K562 (cell line): ENCODE results near the gene PCF11. TPM values are rescaled to one million over a fixed set of nuclear protein-coding genes. Genes with fewer than 3 reads are reported as not detected.

ENCODE experiments used
- CHD4 ChIP-seq: fragments of 200-600 bp; sonication (generic); IDR thresholded peaks from 3 replicates; pipeline ENCODE4 v1.6.1; 2012; ENCODE audit warnings: low read depth, mild to moderate bottlenecking, mixed read lengths, low read length, inconsistent platforms; ENCODE audit not compliant: insufficient read depth, insufficient replicate concordance, poor library complexity, severe bottlenecking
- CSDE1 ChIP-seq, 2 experiments: fragments of 450-650 bp; IDR thresholded peaks; 2 replicates each; pipeline ENCODE4 v1.6.1; 2016; ENCODE audit warnings: mild to moderate bottlenecking in 1 of 2
- E2F5 ChIP-seq: sonication (generic); formaldehyde crosslinking; IDR thresholded peaks from 2 replicates; pipeline ENCODE4 v1.8.0; 2022; ENCODE audit warnings: mild to moderate bottlenecking, missing genetic modification reagents
- EWSR1 ChIP-seq: fragments of 450-650 bp; IDR thresholded peaks from 2 replicates; pipeline ENCODE4 v1.6.1; 2018; ENCODE audit warnings: borderline replicate concordance, mild to moderate bottlenecking, low read depth, moderate library complexity; ENCODE audit not compliant: partially characterized antibody
- FOXP1 ChIP-seq: sonication (generic); formaldehyde crosslinking; IDR thresholded peaks from 2 replicates; pipeline ENCODE4 v1.8.0; 2022; ENCODE audit warnings: mild to moderate bottlenecking, missing genetic modification reagents
- GABPB2 ChIP-seq: fragments of 250-450 bp; sonication (Bioruptor Pico); conservative IDR thresholded peaks from 2 replicates; pipeline ENCODE4 v1.5.1; 2021; ENCODE audit warnings: mild to moderate bottlenecking
- HDAC2 ChIP-seq: fragments of 450-650 bp; IDR thresholded peaks from 2 replicates; pipeline ENCODE4 v1.6.1; 2016; ENCODE audit warnings: mild to moderate bottlenecking
- HOMEZ ChIP-seq: fragments of 250-450 bp; sonication (Bioruptor Pico); IDR thresholded peaks from 2 replicates; pipeline ENCODE4 v1.4.0; 2020; ENCODE audit warnings: mild to moderate bottlenecking, moderate library complexity
- HOXB6 ChIP-seq: fragments of 250-450 bp; sonication (Bioruptor Pico); IDR thresholded peaks from 2 replicates; pipeline ENCODE4 v1.5.1; 2022; ENCODE audit warnings: mild to moderate bottlenecking, borderline replicate concordance
- MAFK ChIP-seq: IDR thresholded peaks from 2 replicates; pipeline ENCODE4 v1.6.1; 2011; ENCODE audit warnings: low read length, improper control_type of control experiment
- MED1 ChIP-seq: sonication (generic); formaldehyde crosslinking; IDR thresholded peaks from 2 replicates; pipeline ENCODE4 v1.8.1; 2023; ENCODE audit warnings: missing genetic modification reagents, borderline replicate concordance
- MYNN ChIP-seq, 2 experiments: sonication (generic); formaldehyde crosslinking in 1 of 2; IDR thresholded peaks; 2 replicates each; pipeline versions ENCODE4 v1.5.0 to v1.6.1; 2016 to 2020; ENCODE audit warnings: antibody characterized with exemption in 1 of 2, missing genetic modification reagents in 1 of 2
- POLR2A ChIP-seq: fragments of 450-650 bp; conservative IDR thresholded peaks from 2 replicates; pipeline ENCODE4 v1.6.1; 2016
- POLR2AphosphoS5 ChIP-seq: IDR thresholded peaks from 2 replicates; pipeline ENCODE4 v1.6.1; 2011; ENCODE audit warnings: mild to moderate bottlenecking, low read depth, low read length, moderate library complexity; ENCODE audit not compliant: control insufficient read depth, insufficient read depth
- POLR2B ChIP-seq: fragments of 450-650 bp; IDR thresholded peaks from 2 replicates; pipeline ENCODE4 v1.6.1; 2018; ENCODE audit warnings: low read depth; ENCODE audit not compliant: partially characterized antibody
- SIN3A ChIP-seq, 2 experiments: fragments of 150-350 bp in 1 of 2; IDR thresholded peaks; 2 replicates each; pipeline ENCODE4 v1.6.1; 2011 to 2016; ENCODE audit warnings: borderline replicate concordance in 2 of 2, low read depth in 2 of 2, low read length in 2 of 2, mild to moderate bottlenecking in 2 of 2, moderate library complexity in 2 of 2; ENCODE audit not compliant: control insufficient read depth in 1 of 2
- TEAD4 ChIP-seq, 2 experiments: sonication (generic) in 1 of 2; formaldehyde crosslinking in 1 of 2; IDR thresholded peaks; 2 replicates each; pipeline versions ENCODE4 v1.6.1 to v1.8.0; 2012 to 2022; ENCODE audit warnings: borderline replicate concordance in 1 of 2, inconsistent platforms in 1 of 2, low read length in 1 of 2, mild to moderate bottlenecking in 1 of 2, missing genetic modification reagents in 1 of 2
- ZMIZ1 ChIP-seq, 2 experiments: fragments of 150-350 bp in 1 of 2; IDR thresholded peaks; 2 replicates each; pipeline ENCODE4 v1.6.1; 2012 to 2016; ENCODE audit warnings: low read depth in 2 of 2, low read length in 2 of 2, mild to moderate bottlenecking in 1 of 2, moderate library complexity in 1 of 2
- ZNF121 ChIP-seq: sonication (generic); formaldehyde crosslinking; conservative IDR thresholded peaks from 2 replicates; pipeline ENCODE4 v1.8.0; 2022; ENCODE audit warnings: missing genetic modification reagents
- ZNF316 ChIP-seq: fragments of 450-650 bp; IDR thresholded peaks from 2 replicates; pipeline ENCODE4 v1.6.1; 2016
- ZNF384 ChIP-seq: IDR thresholded peaks from 2 replicates; pipeline ENCODE4 v1.6.1; 2012; ENCODE audit warnings: low read depth, low read length, improper control_type of control experiment
- polyA plus RNA-seq, 8 experiments: library from polyadenylated mRNA; depleted of rRNA in 4 of 8; stranded (reverse) in 5 of 8; unstranded in 3 of 8; fragments of >200 nt; fragmentation: Nextera tagmentation in 2 of 8; fragmentation: Illumina TruSeq in 1 of 8; extraction: Ambion mirVana in 2 of 8; extraction: Trizol in 1 of 8; gene quantifications; 2 replicates each; pipeline versions ENCODE4 v1.2.1 to v1.2.3, GENCODE V29; 2011 to 2014; ENCODE audit warnings: inconsistent platforms in 1 of 8, missing spikeins in 1 of 8
- total RNA-seq, 7 experiments: library from RNA; depleted of rRNA in 6 of 7; stranded (reverse); fragments of >200 nt in 6 of 7; fragmentation: Illumina TruSeq in 2 of 7; extraction: Trizol in 2 of 7; gene quantifications; 2 replicates each; pipeline versions ENCODE4 v1.2.1 to v1.2.3, GENCODE V29; 2011 to 2021; ENCODE audit warnings: low replicate concordance in 1 of 7

Gene PCF11
- total and polyA plus RNA-seq, 9 of the 15 experiments (the other 6 are each of a cell fraction or from before 2014, with no cell fraction given) = 9.3 to 91.6 (median 54.4) TPM

GRCh38 chr11:83159902-83160865, 3.3 kb downstream of the PCF11 start (continued):
- TF ChIP-seq ZMIZ1 (IDR thresholded peaks at IDR 0.05; ENCODE audit: low read depth in 2 of 2, low read length in 2 of 2) (0 out of 4 replicates have a peak, but pooled peaks of 1 of the 2 experiments have one; percentile 1), ZNF121 (CRISPR knock-in tag) (no peak), POLR2AphosphoS5 (peak; percentile 25; the same call in 1 of the 2 replicates), MAFK (no peak), ZNF316 (no peak), E2F5 (CRISPR knock-in tag) (no peak), HOMEZ (CRISPR knock-in tag) (no peak), HOXB6 (CRISPR knock-in tag) (no peak), CHD4 (no peak), MYNN (IDR thresholded peaks at IDR 0.05) (0 out of 2 replicates have a peak, but pooled peaks have one; percentile 11), MYNN (CRISPR knock-in tag; IDR thresholded peaks at IDR 0.05) (no peak), HDAC2 (no peak), ZNF384 (peak; percentile 35; the same call in 1 of the 2 replicates), MED1 (no peak), POLR2A (peak; percentile 48), GABPB2 (no peak), POLR2B (peak; percentile 28), TEAD4 (IDR thresholded peaks at IDR 0.05; ENCODE audit: low read length) (0 out of 2 replicates have a peak, but pooled peaks have one; percentile 5), TEAD4 (CRISPR knock-in tag; IDR thresholded peaks at IDR 0.05; ENCODE audit: borderline replicate concordance) (no peak), CSDE1 (IDR thresholded peaks at IDR 0.05) (no peak), FOXP1 (CRISPR knock-in tag) (no peak), SIN3A (IDR thresholded peaks at IDR 0.05; ENCODE audit: borderline replicate concordance in 2 of 2, control insufficient read depth in 1 of 2, low read depth in 2 of 2, low read length in 2 of 2) (peak in 1 of 2 experiments; percentile 65; a peak in 2 of 4 replicates), EWSR1 (peak; percentile 34)
